H1 (cell line): ENCODE results near the gene MARCHF9. TPM values are rescaled to one million over a fixed set of nuclear protein-coding genes. Genes with fewer than 3 reads are reported as not detected.

Source experiments
- CEBPB ChIP-seq: IDR thresholded peaks from 2 replicates; pipeline ENCODE4 v1.6.1; 2012; ENCODE audit warnings: low read depth, low read length
- CREB1 ChIP-seq: IDR thresholded peaks from 2 replicates; pipeline ENCODE4 v1.6.1; 2012; ENCODE audit warnings: inconsistent platforms
- CTBP2 ChIP-seq: IDR thresholded peaks from 2 replicates; pipeline ENCODE4 v1.7.0; 2011; ENCODE audit warnings: borderline replicate concordance, mild to moderate bottlenecking, moderate library complexity, mixed read lengths, low read length; ENCODE audit not compliant: insufficient read depth, insufficient read length
- FOSL1 ChIP-seq: IDR thresholded peaks from 2 replicates; pipeline ENCODE4 v1.6.1; 2011; ENCODE audit warnings: mild to moderate bottlenecking, low read depth, low read length, moderate library complexity; ENCODE audit not compliant: insufficient read depth
- HDAC2 ChIP-seq, 2 experiments: fragments of 300-600 bp in 1 of 2; sonication (generic) in 1 of 2; IDR thresholded peaks; 2 replicates each; pipeline ENCODE4 v1.6.1; 2011 to 2012; ENCODE audit warnings: low read depth in 2 of 2, low read length in 2 of 2, mild to moderate bottlenecking in 2 of 2, moderate library complexity in 2 of 2, borderline replicate concordance in 1 of 2, inconsistent platforms in 1 of 2
- MAX ChIP-seq: IDR thresholded peaks from 2 replicates; pipeline ENCODE4 v1.6.1; 2012; ENCODE audit warnings: inconsistent platforms
- RBBP5 ChIP-seq: IDR thresholded peaks from 2 replicates; pipeline ENCODE4 v1.7.1; 2012; ENCODE audit warnings: low read depth, mild to moderate bottlenecking, inconsistent platforms, low read length, moderate library complexity, borderline replicate concordance
- RFX5 ChIP-seq: IDR thresholded peaks from 2 replicates; pipeline ENCODE4 v1.6.1; 2011; ENCODE audit warnings: low read depth, low read length, improper control_type of control experiment, borderline replicate concordance
- RXRA ChIP-seq: IDR thresholded peaks from 2 replicates; pipeline ENCODE4 v1.6.1; 2011; ENCODE audit warnings: low read depth, mild to moderate bottlenecking, low read length, moderate library complexity; ENCODE audit not compliant: insufficient read depth
- SAP30 ChIP-seq: fragments of 300-600 bp; sonication (generic); IDR thresholded peaks from 2 replicates; pipeline ENCODE4 v1.7.1; 2012; ENCODE audit warnings: low read length, moderate library complexity, mild to moderate bottlenecking, inconsistent platforms; ENCODE audit not compliant: insufficient read depth, insufficient replicate concordance
- SIN3A ChIP-seq, 2 experiments: IDR thresholded peaks in 1 of 2; conservative IDR thresholded peaks in 1 of 2; 2 replicates each; pipeline ENCODE4 v1.6.1; 2011 to 2012; ENCODE audit warnings: low read length in 2 of 2, improper control_type of control experiment in 1 of 2, low read depth in 1 of 2, mild to moderate bottlenecking in 1 of 2
- SIX5 ChIP-seq: IDR thresholded peaks from 2 replicates; pipeline ENCODE4 v1.6.1; 2011; ENCODE audit warnings: mild to moderate bottlenecking, low read depth, low read length
- SP1 ChIP-seq: IDR thresholded peaks from 2 replicates; pipeline ENCODE4 v1.6.1; 2011; ENCODE audit warnings: low read depth, low read length
- ZNF274 ChIP-seq: IDR thresholded peaks from 2 replicates; pipeline ENCODE4 v1.7.0; 2012; ENCODE audit warnings: low read length, borderline replicate concordance; ENCODE audit errors: extremely low read depth
- polyA plus RNA-seq, 7 experiments: library from polyadenylated mRNA; depleted of rRNA in 3 of 7; stranded (reverse) in 5 of 7; unstranded in 2 of 7; fragments of >200 nt in 5 of 7; fragments of 200-250 nt in 2 of 7; gene quantifications; 1 replicate in 5 of 7; 2 replicates in 1 of 7; 4 replicates in 1 of 7; pipeline versions ENCODE4 v1.2.1 to v1.2.3, GENCODE V29; 2011 to 2013; ENCODE audit warnings: missing spikeins in 2 of 7, mixed read lengths in 2 of 7
- total RNA-seq: library from RNA; stranded (reverse); fragmentation: NEBNext Ultra II Directional; extraction: Animal tissue kit (Norgen Biotek cat#: 25700); gene quantifications from 2 replicates; pipeline ENCODE4 v1.2.1, GENCODE V29; 2021
- TF ChIP-seq, protein P1 (sequence below): IDR thresholded peaks from 2 replicates; pipeline ENCODE4 v1.6.1; 2012; ENCODE audit warnings: low read length, inconsistent platforms
- TF ChIP-seq, protein P2 (sequence below), 3 experiments: IDR thresholded peaks; 1 replicate in 2 of 3; 2 replicates in 1 of 3; pipeline versions ENCODE4 v1.5.1 to v1.6.1; 2011; ENCODE audit warnings: low read length in 3 of 3, mild to moderate bottlenecking in 3 of 3, inconsistent platforms in 2 of 3, low read depth in 1 of 3, moderate library complexity in 1 of 3; ENCODE audit not compliant: insufficient read depth in 1 of 3; ENCODE audit errors: control extremely low read depth in 1 of 3

MARCHF9 gene
- total and polyA plus RNA-seq, 2 of the 8 experiments (the other 6 are each of a cell fraction or from before 2014, with no cell fraction given), result 6.4 to 7.8 TPM

GRCh38 chr12:57727758-57728395, 27.0 kb upstream of the MARCHF9 start (continued):
- TF ChIP-seq FOSL1 (no peak), MAX (peak; percentile 54; the same call in 1 of the 2 replicates), ZNF274 (no peak), CEBPB (no peak), HDAC2 (IDR thresholded peaks at IDR 0.05; ENCODE audit: borderline replicate concordance in 1 of 2, low read depth in 2 of 2, low read length in 2 of 2) (no peak), RXRA (0 out of 2 replicates have a peak, but pooled peaks have one; percentile 39), RBBP5 (0 out of 2 replicates have a peak, but pooled peaks have one; percentile 33), SAP30 (peak; percentile 83), SP1 (no peak), CREB1 (peak; percentile 63; the same call in 1 of the 2 replicates), RFX5 (no peak), SIN3A (conservative IDR thresholded peaks at IDR 0.05 in 1 of 2, IDR thresholded peaks at IDR 0.05 in 1 of 2; ENCODE audit: low read depth in 1 of 2, low read length in 2 of 2) (peak; percentile 85 to 95; a peak in 2 of 4 replicates), CTBP2 (no peak), SIX5 (no peak)
- TF ChIP-seq, protein P1, sequence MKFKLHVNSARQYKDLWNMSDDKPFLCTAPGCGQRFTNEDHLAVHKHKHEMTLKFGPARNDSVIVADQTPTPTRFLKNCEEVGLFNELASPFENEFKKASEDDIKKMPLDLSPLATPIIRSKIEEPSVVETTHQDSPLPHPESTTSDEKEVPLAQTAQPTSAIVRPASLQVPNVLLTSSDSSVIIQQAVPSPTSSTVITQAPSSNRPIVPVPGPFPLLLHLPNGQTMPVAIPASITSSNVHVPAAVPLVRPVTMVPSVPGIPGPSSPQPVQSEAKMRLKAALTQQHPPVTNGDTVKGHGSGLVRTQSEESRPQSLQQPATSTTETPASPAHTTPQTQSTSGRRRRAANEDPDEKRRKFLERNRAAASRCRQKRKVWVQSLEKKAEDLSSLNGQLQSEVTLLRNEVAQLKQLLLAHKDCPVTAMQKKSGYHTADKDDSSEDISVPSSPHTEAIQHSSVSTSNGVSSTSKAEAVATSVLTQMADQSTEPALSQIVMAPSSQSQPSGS, result no peak
- TF ChIP-seq, protein P2, sequence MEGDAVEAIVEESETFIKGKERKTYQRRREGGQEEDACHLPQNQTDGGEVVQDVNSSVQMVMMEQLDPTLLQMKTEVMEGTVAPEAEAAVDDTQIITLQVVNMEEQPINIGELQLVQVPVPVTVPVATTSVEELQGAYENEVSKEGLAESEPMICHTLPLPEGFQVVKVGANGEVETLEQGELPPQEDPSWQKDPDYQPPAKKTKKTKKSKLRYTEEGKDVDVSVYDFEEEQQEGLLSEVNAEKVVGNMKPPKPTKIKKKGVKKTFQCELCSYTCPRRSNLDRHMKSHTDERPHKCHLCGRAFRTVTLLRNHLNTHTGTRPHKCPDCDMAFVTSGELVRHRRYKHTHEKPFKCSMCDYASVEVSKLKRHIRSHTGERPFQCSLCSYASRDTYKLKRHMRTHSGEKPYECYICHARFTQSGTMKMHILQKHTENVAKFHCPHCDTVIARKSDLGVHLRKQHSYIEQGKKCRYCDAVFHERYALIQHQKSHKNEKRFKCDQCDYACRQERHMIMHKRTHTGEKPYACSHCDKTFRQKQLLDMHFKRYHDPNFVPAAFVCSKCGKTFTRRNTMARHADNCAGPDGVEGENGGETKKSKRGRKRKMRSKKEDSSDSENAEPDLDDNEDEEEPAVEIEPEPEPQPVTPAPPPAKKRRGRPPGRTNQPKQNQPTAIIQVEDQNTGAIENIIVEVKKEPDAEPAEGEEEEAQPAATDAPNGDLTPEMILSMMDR (IDR thresholded peaks at IDR 0.05; ENCODE audit: control extremely low read depth in 1 of 3, insufficient read depth in 1 of 3, low read depth in 1 of 3, low read length in 3 of 3), result no peak
